KMS-11 (cell line): Measurements from ENCODE around the gene IKBKE.

Source experiments
- H2AFZ ChIP-seq: fragments of 200-600 bp; sonication (generic); 2 replicates; pipeline ENCODE4 v1.6.1; 2016; ENCODE audit warnings: antibody characterized with exemption, mixed run types, low read depth
- H3K27ac ChIP-seq: fragments of 200-600 bp; sonication (generic); 2 replicates; pipeline ENCODE4 v1.6.1; 2016; ENCODE audit warnings: mild to moderate bottlenecking, mixed run types
- H3K27me3 ChIP-seq: fragments of 200-600 bp; sonication (generic); 2 replicates; pipeline ENCODE4 v1.6.1; 2017; ENCODE audit warnings: mild to moderate bottlenecking, low read depth, mixed run types, moderate library complexity; ENCODE audit not compliant: insufficient read depth
- H3K36me3 ChIP-seq: fragments of 200-600 bp; sonication (generic); 2 replicates; pipeline ENCODE4 v1.6.1; 2017; ENCODE audit warnings: mild to moderate bottlenecking, mixed run types; ENCODE audit not compliant: insufficient read depth
- H3K4me1 ChIP-seq: fragments of 200-600 bp; sonication (generic); 2 replicates; pipeline ENCODE4 v1.6.1; 2016; ENCODE audit warnings: mild to moderate bottlenecking, low read depth, mixed run types; ENCODE audit not compliant: poor library complexity, severe bottlenecking
- H3K4me2 ChIP-seq: fragments of 200-600 bp; sonication (generic); 2 replicates; pipeline ENCODE4 v1.7.0; 2016; ENCODE audit warnings: mild to moderate bottlenecking, mixed run types
- H3K4me3 ChIP-seq: fragments of 200-600 bp; sonication (generic); IDR thresholded peaks from 2 replicates; pipeline ENCODE4 v1.6.1; 2017; ENCODE audit warnings: low read depth, low read length, mixed read lengths; ENCODE audit not compliant: insufficient read depth
- H3K79me2 ChIP-seq: fragments of 200-600 bp; sonication (generic); 2 replicates; pipeline ENCODE4 v1.6.1; 2016; ENCODE audit warnings: low read depth, mixed run types; ENCODE audit not compliant: insufficient read depth
- H3K9ac ChIP-seq: fragments of 200-600 bp; sonication (generic); 2 replicates; pipeline ENCODE4 v1.6.1; 2016; ENCODE audit warnings: mild to moderate bottlenecking, mixed run types
- H4K20me1 ChIP-seq: fragments of 200-600 bp; sonication (generic); 2 replicates; pipeline ENCODE4 v1.6.1; 2016; ENCODE audit warnings: mild to moderate bottlenecking, mixed run types; ENCODE audit not compliant: insufficient read depth
- TF ChIP-seq, protein P1 (sequence below): fragments of 200-600 bp; sonication (generic); conservative IDR thresholded peaks from 2 replicates; pipeline ENCODE4 v1.6.1; 2017; ENCODE audit warnings: low read depth, mild to moderate bottlenecking, antibody characterized with exemption, low read length, moderate library complexity, mixed read lengths

IKBKE gene

GRCh38 chr1:206484901-206485300, 14.6 kb downstream of the IKBKE start:
- H2AFZ ChIP-seq = no peak overlapping the region
- no peak overlapping the region for H3K27ac ChIP-seq
- TF ChIP-seq, protein P1, sequence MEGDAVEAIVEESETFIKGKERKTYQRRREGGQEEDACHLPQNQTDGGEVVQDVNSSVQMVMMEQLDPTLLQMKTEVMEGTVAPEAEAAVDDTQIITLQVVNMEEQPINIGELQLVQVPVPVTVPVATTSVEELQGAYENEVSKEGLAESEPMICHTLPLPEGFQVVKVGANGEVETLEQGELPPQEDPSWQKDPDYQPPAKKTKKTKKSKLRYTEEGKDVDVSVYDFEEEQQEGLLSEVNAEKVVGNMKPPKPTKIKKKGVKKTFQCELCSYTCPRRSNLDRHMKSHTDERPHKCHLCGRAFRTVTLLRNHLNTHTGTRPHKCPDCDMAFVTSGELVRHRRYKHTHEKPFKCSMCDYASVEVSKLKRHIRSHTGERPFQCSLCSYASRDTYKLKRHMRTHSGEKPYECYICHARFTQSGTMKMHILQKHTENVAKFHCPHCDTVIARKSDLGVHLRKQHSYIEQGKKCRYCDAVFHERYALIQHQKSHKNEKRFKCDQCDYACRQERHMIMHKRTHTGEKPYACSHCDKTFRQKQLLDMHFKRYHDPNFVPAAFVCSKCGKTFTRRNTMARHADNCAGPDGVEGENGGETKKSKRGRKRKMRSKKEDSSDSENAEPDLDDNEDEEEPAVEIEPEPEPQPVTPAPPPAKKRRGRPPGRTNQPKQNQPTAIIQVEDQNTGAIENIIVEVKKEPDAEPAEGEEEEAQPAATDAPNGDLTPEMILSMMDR = no peak
- peaks cover 4% of the 10 kb centered on the region for H3K4me1 ChIP-seq
- no peaks in the 10 kb centered on the region for H3K79me2 ChIP-seq
- H3K4me2 ChIP-seq = no peak overlapping the region
- no peaks in the 10 kb centered on the region for H3K36me3 ChIP-seq
- no peak overlapping the region for H3K9ac ChIP-seq
- H3K27me3 ChIP-seq = no peaks in the 10 kb centered on the region
- H3K4me3 ChIP-seq = no peak overlapping the region
- H4K20me1 ChIP-seq = no peaks in the 10 kb centered on the region

DNA sequence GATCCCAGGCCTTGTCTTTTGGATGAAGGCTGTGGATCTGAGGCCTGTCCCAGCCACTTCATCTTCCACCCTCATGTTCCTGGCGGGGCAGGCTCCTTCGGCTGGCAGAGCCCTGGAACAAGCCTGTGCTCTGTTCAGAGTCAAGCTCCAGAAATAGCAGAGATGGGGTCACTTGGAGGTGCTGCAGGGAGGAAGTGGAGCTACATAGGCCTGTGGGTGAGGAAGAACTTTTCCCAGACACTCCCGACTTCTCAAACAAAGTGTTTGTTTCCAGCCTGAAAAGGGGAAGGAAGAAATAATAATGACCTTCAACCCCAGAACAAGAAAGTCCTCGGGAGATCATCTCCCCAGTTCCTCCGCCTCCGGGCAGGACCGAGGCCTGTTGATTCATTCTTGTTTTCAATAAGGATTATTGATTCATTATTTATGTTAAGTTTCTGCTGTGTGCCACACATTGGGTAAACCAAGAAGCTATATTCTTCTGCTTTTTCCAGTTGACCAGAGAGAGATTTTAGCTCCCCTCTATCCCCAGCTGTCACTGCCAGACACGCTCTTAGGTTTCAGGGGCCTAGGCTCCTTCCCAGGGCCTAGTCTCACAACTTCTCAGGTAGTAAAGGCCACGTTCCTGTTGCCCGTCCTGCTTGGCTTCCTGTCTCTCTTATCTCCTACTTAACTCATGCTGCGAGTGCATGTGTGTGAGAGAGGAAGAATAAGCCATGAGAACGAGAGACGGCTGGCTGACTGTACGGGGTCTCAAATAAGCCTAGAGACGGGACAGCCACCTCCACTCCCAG, 16.9 kb downstream of the IKBKE start:
- Histone ChIP-seq H4K20me1 (no peaks in the 10 kb centered on the region), H2AFZ (no peak overlapping the region), H3K4me3 (no peak overlapping the region), H3K36me3 (no peaks in the 10 kb centered on the region), H3K79me2 (no peaks in the 10 kb centered on the region), H3K4me2 (no peak overlapping the region), H3K4me1 (no peaks in the 10 kb centered on the region), H3K27me3 (no peaks in the 10 kb centered on the region), H3K9ac (no peak overlapping the region), H3K27ac (no peak overlapping the region)
- TF ChIP-seq, protein P1 = no peak

GRCh38 chr1:206487970-206488369, 17.7 kb downstream of the IKBKE start:
- H3K9ac ChIP-seq = no peak overlapping the region
- no peaks in the 10 kb centered on the region for H3K27me3 ChIP-seq
- TF ChIP-seq, protein P1 = no peak
- H3K4me1 ChIP-seq = no peaks in the 10 kb centered on the region
- H3K79me2 ChIP-seq = no peaks in the 10 kb centered on the region
- H3K36me3 ChIP-seq = no peaks in the 10 kb centered on the region
- H2AFZ ChIP-seq = no peak overlapping the region
- H3K4me3 ChIP-seq = no peak overlapping the region
- no peak overlapping the region for H3K4me2 ChIP-seq
- no peak overlapping the region for H3K27ac ChIP-seq
- H4K20me1 ChIP-seq = no peaks in the 10 kb centered on the region

DNA sequence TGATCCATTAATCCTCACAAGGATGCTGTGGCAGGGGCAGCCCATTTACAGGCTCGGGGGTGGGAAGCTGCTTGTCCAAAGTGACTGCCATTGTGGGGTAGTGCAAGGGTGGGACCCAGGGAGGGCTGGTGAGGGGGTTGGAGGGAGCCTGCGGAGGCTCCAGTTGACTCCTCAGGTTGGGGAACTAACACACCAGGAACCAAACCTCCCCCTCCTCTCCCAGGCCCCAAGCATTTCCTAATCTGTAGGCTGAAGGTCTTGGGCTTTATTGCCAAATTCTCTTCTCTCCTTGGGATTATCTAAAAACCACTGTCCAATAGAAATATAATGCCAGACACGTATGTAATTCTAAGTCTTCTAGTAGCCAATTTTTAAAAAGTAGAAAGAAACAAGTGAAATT, 18.2 kb downstream of the IKBKE start:
- no peak overlapping the region for H3K4me3 ChIP-seq
- H3K27ac ChIP-seq = no peak overlapping the region
- H3K36me3 ChIP-seq = no peaks in the 10 kb centered on the region
- no peaks in the 10 kb centered on the region for H4K20me1 ChIP-seq
- no peak overlapping the region for H3K9ac ChIP-seq
- H3K4me1 ChIP-seq = no peaks in the 10 kb centered on the region
- TF ChIP-seq, protein P1 = no peak
- no peaks in the 10 kb centered on the region for H3K79me2 ChIP-seq
- H2AFZ ChIP-seq = no peak overlapping the region
- no peak overlapping the region for H3K4me2 ChIP-seq
- no peaks in the 10 kb centered on the region for H3K27me3 ChIP-seq
